Measurements from ENCODE around the gene HSPG2.
"Not testable (repeated sequence)": the region's sequence is repeated elsewhere in the genome, so short reads cannot be mapped to it uniquely, and the experiment has no call there.

The HSPG2 gene

DNA sequence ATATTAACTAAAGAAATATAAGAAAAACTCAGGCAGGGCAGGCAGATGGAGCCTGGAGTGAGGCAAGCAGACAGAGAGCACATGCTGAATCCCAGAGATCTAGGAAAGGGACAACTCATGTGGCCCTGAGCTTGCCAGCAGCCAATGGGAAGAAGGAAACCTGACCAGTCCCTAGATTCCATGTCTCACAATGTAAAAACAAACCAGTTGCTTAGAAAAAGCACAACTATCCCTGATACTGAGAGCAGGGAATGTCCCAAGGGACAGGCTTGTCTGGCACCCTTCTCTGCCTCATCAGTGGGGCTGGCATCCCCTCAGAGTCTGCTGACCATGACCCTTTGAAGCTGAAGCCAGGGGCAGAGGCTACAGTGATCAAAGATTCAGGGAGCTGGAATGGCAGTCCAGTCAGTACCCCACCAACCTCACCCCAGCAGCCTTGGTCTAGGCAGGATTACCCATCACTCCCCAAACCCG lies 27.8 kb downstream of the HSPG2 start:
- Histone ChIP-seq H3K27me3 (ENCODE audit: insufficient read depth, poor library complexity, severe bottlenecking) (no peaks in the 10 kb centered on the region), H3K4me3 (replicated peaks; ENCODE audit: insufficient read depth, low read length) (no peak overlapping the region), H3K27ac (replicated peaks) (peak overlapping the region; percentile 49)
- TF ChIP-seq, protein P1, sequence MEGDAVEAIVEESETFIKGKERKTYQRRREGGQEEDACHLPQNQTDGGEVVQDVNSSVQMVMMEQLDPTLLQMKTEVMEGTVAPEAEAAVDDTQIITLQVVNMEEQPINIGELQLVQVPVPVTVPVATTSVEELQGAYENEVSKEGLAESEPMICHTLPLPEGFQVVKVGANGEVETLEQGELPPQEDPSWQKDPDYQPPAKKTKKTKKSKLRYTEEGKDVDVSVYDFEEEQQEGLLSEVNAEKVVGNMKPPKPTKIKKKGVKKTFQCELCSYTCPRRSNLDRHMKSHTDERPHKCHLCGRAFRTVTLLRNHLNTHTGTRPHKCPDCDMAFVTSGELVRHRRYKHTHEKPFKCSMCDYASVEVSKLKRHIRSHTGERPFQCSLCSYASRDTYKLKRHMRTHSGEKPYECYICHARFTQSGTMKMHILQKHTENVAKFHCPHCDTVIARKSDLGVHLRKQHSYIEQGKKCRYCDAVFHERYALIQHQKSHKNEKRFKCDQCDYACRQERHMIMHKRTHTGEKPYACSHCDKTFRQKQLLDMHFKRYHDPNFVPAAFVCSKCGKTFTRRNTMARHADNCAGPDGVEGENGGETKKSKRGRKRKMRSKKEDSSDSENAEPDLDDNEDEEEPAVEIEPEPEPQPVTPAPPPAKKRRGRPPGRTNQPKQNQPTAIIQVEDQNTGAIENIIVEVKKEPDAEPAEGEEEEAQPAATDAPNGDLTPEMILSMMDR (IDR thresholded peaks at IDR 0.05; ENCODE audit: insufficient read depth, low read length) = no peak
- TF ChIP-seq, protein P2, sequence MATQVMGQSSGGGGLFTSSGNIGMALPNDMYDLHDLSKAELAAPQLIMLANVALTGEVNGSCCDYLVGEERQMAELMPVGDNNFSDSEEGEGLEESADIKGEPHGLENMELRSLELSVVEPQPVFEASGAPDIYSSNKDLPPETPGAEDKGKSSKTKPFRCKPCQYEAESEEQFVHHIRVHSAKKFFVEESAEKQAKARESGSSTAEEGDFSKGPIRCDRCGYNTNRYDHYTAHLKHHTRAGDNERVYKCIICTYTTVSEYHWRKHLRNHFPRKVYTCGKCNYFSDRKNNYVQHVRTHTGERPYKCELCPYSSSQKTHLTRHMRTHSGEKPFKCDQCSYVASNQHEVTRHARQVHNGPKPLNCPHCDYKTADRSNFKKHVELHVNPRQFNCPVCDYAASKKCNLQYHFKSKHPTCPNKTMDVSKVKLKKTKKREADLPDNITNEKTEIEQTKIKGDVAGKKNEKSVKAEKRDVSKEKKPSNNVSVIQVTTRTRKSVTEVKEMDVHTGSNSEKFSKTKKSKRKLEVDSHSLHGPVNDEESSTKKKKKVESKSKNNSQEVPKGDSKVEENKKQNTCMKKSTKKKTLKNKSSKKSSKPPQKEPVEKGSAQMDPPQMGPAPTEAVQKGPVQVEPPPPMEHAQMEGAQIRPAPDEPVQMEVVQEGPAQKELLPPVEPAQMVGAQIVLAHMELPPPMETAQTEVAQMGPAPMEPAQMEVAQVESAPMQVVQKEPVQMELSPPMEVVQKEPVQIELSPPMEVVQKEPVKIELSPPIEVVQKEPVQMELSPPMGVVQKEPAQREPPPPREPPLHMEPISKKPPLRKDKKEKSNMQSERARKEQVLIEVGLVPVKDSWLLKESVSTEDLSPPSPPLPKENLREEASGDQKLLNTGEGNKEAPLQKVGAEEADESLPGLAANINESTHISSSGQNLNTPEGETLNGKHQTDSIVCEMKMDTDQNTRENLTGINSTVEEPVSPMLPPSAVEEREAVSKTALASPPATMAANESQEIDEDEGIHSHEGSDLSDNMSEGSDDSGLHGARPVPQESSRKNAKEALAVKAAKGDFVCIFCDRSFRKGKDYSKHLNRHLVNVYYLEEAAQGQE (IDR thresholded peaks at IDR 0.05; ENCODE audit: insufficient replicate concordance, low read depth) = no peak
- TF ChIP-seq SPI1 (IDR thresholded peaks at IDR 0.05; ENCODE audit: borderline replicate concordance, low read depth) (no peak), POLR2AphosphoS5 (IDR thresholded peaks at IDR 0.05; ENCODE audit: low read depth) (no peak), GABPA (IDR thresholded peaks at IDR 0.05; ENCODE audit: low read depth) (no peak)
- no peak for DNase-seq (ENCODE audit: low read depth in 1 of 2, low spot score in 1 of 2)

DNA sequence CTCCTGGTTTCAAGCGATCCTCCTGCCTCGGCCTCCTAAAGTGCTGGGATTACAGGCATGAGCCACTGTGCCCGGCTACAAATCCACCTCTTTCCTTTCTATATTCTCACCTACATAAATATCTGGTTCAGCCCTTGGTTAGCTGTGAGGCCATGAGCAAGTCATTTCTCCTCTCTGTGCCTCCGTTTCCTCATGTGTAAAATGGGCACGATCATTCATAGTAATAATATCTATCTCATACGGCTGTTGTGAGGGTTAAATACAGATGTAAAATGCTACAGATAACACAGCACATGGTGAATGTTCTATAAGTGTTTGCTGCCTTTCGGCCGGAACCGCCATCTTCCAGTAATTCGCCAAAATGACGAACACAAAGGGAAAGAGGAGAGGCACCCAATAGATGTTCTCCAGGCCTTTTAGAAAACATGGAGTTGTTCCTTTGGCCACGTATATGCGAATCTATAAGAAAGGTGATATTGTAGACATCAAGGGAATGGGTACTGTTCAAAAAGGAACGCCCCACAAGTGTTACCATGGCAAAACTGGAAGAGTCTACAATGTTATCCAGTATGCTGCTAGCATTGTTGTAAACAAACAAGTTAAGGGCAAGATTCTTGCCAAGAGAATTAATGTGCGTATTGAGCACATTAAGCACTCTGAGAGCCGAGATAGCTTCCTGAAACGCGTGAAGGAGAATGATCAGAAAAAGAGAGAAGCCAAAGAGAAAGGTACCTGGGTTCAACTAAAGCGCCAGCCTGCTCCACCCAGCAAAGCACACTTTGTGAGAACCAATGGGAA lies 29.2 kb downstream of the HSPG2 start:
- H3K27me3 ChIP-seq (ENCODE audit: insufficient read depth, poor library complexity, severe bottlenecking); H3K27ac ChIP-seq (replicated peaks); H3K4me3 ChIP-seq (replicated peaks; ENCODE audit: insufficient read depth, low read length); DNase-seq (ENCODE audit: low read depth in 1 of 2, low spot score in 1 of 2): not testable (repeated sequence)

DNA sequence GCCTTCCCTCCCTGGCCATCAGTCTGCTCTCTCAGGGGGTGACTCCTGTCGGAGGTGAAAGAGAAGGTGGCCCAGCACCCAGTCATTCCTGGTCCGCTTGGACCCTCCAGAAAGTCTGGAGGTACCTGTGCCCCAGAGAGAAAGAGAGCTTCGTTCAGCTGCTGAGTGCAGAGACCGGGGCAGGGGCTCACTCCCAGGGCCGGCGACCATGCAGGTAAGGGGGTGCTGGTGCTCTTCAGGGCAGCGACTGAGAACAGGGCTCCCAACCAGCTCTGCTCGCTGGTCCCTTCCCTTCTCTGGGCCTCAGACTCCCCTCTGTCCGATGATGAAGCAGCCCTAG lies 30.1 kb downstream of the HSPG2 start:
- Histone ChIP-seq H3K27ac (replicated peaks) (no peak overlapping the region), H3K27me3 (ENCODE audit: insufficient read depth, poor library complexity, severe bottlenecking) (no peaks in the 10 kb centered on the region)
- no peak for TF ChIP-seq GABPA (IDR thresholded peaks at IDR 0.05; ENCODE audit: low read depth)
- no peak for TF ChIP-seq SPI1 (IDR thresholded peaks at IDR 0.05; ENCODE audit: borderline replicate concordance, low read depth)
- TF ChIP-seq, protein P1 (IDR thresholded peaks at IDR 0.05; ENCODE audit: insufficient read depth, low read length) = no peak
- TF ChIP-seq POLR2AphosphoS5 (IDR thresholded peaks at IDR 0.05; ENCODE audit: low read depth) = no peak
- TF ChIP-seq, protein P2 (IDR thresholded peaks at IDR 0.05; ENCODE audit: insufficient replicate concordance, low read depth) = no peak

DNA sequence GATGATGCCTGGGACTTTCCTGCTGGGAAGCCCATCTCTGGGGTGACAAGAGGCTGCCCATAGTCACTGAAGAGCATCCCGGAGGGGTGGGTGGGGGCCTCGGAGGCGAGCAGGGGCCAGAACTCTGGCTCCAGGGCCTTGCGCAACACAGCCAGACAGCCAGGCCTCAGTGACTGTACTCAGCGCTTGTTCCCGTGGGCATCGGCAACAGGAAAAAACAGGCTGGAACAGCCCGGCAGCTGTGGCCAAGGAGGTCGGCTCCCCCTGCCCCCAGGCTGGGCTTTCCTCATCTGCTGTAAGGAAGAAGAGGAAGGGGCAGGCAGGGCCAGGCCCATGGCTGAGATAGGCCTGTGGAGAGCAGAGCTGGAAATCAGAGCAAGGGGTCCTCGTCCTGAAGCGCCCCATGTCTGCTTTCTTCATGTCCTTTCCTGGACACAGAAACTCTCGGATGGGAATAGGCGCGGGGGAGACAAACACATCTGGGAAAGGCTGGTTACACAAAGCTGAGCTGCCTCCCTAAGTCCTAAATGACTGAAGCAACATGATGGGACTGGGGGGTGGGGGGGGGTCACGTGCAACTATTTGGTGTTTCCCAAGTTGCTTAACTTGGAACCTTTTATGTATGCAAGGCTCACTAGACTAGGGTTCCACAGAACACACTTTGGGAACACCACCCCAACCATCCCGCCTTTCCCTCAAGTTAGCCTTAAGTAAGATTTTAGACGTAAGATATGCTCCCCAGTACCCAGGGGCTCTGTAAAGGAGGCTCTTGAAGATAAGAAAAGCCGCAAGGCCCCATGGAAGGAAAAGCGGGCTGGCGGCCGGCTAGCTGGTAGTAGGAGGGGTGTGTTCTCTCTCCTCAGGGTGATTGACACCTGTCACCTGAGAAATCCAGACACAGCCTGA lies 30.7 kb downstream of the HSPG2 start:
- Histone ChIP-seq H3K27ac (replicated peaks) (no peak overlapping the region), H3K27me3 (ENCODE audit: insufficient read depth, poor library complexity, severe bottlenecking) (no peaks in the 10 kb centered on the region), H3K4me3 (replicated peaks; ENCODE audit: insufficient read depth, low read length) (no peak overlapping the region)
- no peak for TF ChIP-seq POLR2AphosphoS5 (IDR thresholded peaks at IDR 0.05; ENCODE audit: low read depth)
- TF ChIP-seq GABPA (IDR thresholded peaks at IDR 0.05; ENCODE audit: low read depth) = no peak
- no peak for DNase-seq (ENCODE audit: low read depth in 1 of 2, low spot score in 1 of 2)

More for the DNA sequence above, 30.1 kb downstream of the HSPG2 start:
- no peak for DNase-seq (ENCODE audit: low read depth in 1 of 2, low spot score in 1 of 2)
- H3K4me3 ChIP-seq (replicated peaks; ENCODE audit: insufficient read depth, low read length) = no peak overlapping the region
